NCI-H1436 treated with DMSO at 0.1 percent for 48 hours (cell line): Measurements from ENCODE around the gene IL20RA.
A peak's percentile ranks its signal among the peaks of the same experiment; 100 is the strongest.
"Not testable (repeated sequence)": the region's sequence is repeated elsewhere in the genome, so short reads cannot be mapped to it uniquely, and the experiment has no call there.

Experiments used
- DNase-seq: peaks from one replicate; lab custom pipeline; 2025; lab: John Stamatoyannopoulos, UW

The IL20RA gene

DNA sequence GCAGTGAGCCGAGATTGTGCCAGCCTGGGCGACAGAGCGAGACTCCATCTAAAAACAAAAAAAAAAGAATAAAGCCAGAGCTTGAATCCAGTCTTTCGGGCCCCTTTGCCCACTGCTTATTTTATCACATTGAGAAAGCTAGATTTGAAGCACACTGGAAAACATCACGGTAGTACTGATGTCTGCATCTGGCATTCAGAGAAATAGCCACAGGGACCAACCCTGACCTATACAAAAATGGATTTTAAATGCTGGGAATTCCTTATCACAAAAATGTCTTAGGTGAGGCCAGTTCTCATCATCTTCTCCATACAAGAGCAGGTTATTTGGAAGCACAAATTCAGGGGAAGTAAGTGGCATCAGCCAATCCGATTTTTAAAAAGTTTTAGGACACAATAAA is 73.2 kb downstream of the IL20RA start:
- DNase-seq = no peak

GRCh38 chr6:136969930-136970329 is 74.8 kb downstream of the IL20RA start:
- peak; percentile 54 for DNase-seq

- DNase-seq = no peak
These were observed 75.3 kb downstream of the IL20RA start for GRCh38 chr6:136969433-136969832.

DNA sequence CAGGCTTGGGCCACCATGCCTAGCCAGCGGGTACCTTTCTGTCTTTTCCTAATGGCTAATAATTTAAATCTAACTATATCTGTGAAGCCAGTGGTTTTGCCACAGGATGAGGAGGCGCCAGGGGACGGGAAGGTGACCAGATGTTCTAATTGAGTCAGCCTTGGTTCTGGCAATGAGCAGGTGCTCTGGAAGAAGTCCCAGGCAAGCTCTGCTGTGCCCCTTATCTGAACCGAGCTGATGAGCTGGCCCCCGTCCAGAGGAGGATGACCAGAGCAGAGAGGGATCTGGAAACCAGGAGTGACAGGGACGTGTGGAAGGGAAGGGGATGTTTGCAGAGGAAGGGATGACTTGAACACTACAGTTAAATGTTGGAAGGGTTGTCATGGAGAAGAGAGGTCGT is 75.9 kb downstream of the IL20RA start:
- DNase-seq = no peak

- DNase-seq = peak; percentile 40
These were observed 76.7 kb downstream of the IL20RA start for GRCh38 chr6:136967876-136968752.

DNA sequence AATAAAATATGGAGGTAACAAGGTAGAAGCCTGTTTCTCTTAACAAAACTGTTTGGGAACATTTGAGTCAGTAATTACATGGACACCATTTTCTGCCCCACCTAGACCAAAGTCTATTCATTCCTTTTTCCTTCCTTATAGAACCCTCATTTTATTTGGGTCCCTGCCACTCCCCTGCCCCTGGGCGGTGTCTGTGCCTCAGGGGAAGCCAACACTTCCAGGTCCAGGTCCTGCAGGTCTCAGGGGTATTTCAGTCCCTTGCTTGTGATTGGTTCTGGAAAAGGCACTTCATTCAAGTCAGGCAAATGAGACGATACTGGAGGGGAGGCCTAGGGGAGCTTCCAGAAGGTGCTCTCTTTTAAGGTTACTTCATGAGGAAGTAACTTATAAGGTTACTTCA is 80.4 kb downstream of the IL20RA start:
- DNase-seq = no peak

- no peak for DNase-seq
These were observed 81.5 kb downstream of the IL20RA start for GRCh38 chr6:136963259-136963658.

- peak; percentile 85 for DNase-seq
These were observed 82.1 kb downstream of the IL20RA start for GRCh38 chr6:136962661-136963060.

GRCh38 chr6:136961848-136962247 is 82.9 kb downstream of the IL20RA start:
- DNase-seq = no peak

- DNase-seq = no peak
These were observed 84.0 kb downstream of the IL20RA start for GRCh38 chr6:136960781-136961180.

- not testable (repeated sequence) for DNase-seq
These were observed 84.8 kb downstream of the IL20RA start for GRCh38 chr6:136959935-136960334.

DNA sequence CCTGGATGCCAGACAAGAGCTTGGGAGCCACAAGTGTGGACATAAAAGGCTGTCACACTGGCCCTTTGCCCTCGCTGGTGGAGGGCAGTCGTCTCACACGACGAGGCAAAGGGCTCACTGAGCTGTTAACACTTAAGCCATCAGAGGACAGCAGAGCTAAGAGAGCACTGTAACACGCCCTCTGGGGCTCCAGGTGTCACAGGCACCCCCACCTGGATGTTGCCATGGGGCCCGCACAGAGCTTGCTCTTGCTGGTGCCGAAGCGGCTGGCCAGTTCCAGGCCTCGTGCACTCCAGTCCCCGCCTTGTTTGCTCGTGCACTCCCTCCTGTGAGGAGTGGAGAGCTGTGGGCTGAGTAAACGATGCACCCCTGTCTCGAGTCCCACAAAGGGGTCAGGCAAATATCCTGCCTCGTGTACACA is 85.3 kb downstream of the IL20RA start:
- no peak for DNase-seq

DNA sequence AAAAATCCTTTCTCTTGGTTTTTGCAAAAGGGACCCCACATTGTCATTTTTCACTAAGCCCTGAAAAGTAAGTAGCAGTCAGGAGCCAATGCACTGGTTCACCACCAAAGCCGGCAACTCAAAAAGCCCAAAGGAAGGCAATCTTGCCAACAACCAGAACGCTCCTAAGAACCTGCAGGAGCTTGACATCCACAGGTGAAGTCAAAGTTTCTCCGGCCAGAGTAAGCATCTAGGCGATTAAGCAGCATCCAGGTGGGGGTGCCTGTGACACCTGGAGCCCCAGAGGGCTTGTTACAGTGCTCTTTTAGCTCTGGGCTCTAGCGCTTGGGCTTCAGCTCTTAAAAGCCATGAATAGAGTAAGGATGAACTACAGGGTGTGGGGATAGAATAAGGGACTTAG is 86.6 kb downstream of the IL20RA start:
- DNase-seq = no peak

- DNase-seq = peak; percentile 71
These were observed 87.9 kb downstream of the IL20RA start for GRCh38 chr6:136956590-136957544.

- no peak for DNase-seq
These were observed 89.6 kb downstream of the IL20RA start for GRCh38 chr6:136955123-136955522.

GRCh38 chr6:136952714-136953260 is 92.0 kb downstream of the IL20RA start:
- DNase-seq = no peak

DNA sequence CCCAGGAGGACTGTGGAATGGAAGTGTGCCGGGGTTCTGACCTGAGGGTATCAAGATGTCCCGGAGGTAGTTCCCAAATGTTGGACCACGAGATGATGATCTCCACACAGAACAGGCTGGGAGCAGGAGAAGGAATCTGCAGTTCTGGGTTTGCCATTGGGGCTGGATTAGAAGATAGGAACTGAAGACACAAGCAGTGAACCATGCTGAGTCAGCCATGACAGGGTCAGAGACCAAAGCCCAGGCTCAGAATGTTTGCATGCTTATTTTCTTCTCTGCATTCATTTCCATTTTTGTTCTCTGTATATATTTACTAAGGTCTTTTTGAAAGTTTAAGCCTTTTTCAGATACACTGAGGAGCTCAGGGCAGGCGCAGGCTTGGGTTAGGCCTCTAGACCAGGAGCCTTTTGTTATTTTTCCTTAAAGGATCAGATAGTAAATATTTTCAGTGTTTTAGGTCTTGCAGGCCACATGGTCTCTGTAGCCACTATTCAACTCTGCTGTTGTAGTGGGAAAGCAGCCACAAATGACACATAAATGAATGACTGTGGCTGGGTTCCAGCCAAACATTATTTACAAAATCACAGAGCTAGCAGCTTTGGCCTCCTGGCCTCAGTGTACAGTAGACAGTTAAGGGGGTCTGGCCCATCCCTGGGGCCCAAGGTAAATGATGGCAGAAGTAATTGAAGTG is 94.2 kb downstream of the IL20RA start:
- no peak for DNase-seq
